ENCODE data around the gene POU4F3. TPM values are rescaled to one million over a fixed set of nuclear protein-coding genes. Genes with fewer than 3 reads are reported as not detected.

The POU4F3 gene
- total RNA-seq, 4 donors from 2014 or later = not detected

DNA sequence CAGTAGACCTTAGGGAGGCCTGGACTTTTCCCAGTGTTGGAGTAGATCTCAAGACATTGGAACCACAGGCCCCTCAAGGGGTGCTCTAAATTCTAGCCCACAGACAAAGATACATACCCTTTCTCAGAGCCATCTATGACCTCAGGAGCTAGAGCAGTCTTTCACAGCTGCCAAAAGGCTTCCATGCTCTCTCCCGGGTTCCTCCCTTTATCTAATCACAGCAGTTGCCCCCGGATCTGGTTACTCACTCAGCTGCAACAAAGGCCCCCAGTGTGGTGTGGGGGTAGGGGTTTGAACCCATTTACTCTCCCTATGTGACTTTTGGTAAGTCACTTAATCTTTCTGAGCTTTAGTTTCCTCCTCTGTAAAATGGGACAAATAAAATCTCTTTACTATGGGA is 27.0 kb downstream of the POU4F3 start:
- DNase-seq = no peak
- Histone ChIP-seq H3K27ac (no peak overlapping the region), H3K9me3 (no peaks in the 10 kb centered on the region), H3K27me3 (no peaks in the 10 kb centered on the region), H3K4me3 (no peak overlapping the region), H3K4me1 (no peaks in the 10 kb centered on the region), H3K36me3 (no peaks in the 10 kb centered on the region)
- intact Hi-C loops (cut with DNase I; ENCODE audit: low total_unique reads) (no loop called here), in situ Hi-C loops (cut with MboI; ENCODE audit: low pct_ligation_motif_present in 1 of 4, low pct_unique_long_range_greater_than_20kb in 1 of 4, low sequenced_read_pairs in 3 of 4) (no loop called here)
- WGBS, 2 donors (ENCODE audit: low coverage in 1 of 2) = 0 to 48% methylated on average over 1 to 2 of the region's 2 CpGs
- no peak for TF ChIP-seq POLR2AphosphoS5 (IDR thresholded peaks at IDR 0.05)
- TF ChIP-seq, protein P1, sequence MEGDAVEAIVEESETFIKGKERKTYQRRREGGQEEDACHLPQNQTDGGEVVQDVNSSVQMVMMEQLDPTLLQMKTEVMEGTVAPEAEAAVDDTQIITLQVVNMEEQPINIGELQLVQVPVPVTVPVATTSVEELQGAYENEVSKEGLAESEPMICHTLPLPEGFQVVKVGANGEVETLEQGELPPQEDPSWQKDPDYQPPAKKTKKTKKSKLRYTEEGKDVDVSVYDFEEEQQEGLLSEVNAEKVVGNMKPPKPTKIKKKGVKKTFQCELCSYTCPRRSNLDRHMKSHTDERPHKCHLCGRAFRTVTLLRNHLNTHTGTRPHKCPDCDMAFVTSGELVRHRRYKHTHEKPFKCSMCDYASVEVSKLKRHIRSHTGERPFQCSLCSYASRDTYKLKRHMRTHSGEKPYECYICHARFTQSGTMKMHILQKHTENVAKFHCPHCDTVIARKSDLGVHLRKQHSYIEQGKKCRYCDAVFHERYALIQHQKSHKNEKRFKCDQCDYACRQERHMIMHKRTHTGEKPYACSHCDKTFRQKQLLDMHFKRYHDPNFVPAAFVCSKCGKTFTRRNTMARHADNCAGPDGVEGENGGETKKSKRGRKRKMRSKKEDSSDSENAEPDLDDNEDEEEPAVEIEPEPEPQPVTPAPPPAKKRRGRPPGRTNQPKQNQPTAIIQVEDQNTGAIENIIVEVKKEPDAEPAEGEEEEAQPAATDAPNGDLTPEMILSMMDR (IDR thresholded peaks at IDR 0.05) = no peak
- TF ChIP-seq POLR2A (IDR thresholded peaks at IDR 0.05) = no peak
- no peak for TF ChIP-seq EP300 (IDR thresholded peaks at IDR 0.05; ENCODE audit: low read depth)

DNA sequence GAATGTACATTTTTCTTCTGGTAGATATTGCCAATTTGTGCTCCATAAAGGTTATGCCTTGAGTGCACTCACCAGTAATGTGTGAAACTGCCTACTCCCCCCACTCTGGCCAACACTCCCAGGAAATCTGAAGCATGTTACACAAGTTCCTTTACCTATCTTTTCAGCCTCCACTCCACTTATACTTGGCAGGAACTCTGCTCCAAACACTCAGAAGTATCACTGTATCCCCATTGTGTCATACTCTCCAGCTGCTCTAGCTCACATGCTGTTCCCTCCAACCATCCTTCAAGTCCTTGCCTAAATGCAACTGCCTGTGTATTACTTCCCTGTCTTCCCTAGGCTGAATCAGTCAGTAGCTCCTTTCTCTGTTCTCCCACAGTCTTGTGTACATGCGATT is 28.3 kb downstream of the POU4F3 start:
- Histone ChIP-seq H3K9me3 (no peaks in the 10 kb centered on the region), H3K36me3 (no peaks in the 10 kb centered on the region), H3K27ac (no peak overlapping the region), H3K27me3 (no peaks in the 10 kb centered on the region), H3K4me1 (no peaks in the 10 kb centered on the region), H3K4me3 (no peak overlapping the region)
- WGBS, 2 donors (ENCODE audit: low coverage in 1 of 2) = 83 to 89% methylated on average over 1 of the region's 1 CpG
- no peak for DNase-seq
- in situ Hi-C loops (cut with MboI; ENCODE audit: low pct_ligation_motif_present in 1 of 4, low pct_unique_long_range_greater_than_20kb in 1 of 4, low sequenced_read_pairs in 3 of 4) (no loop called here), intact Hi-C loops (cut with DNase I; ENCODE audit: low total_unique reads) (no loop called here)
- TF ChIP-seq POLR2A (IDR thresholded peaks at IDR 0.05) = no peak
- TF ChIP-seq POLR2AphosphoS5 (IDR thresholded peaks at IDR 0.05) = no peak
- no peak for TF ChIP-seq EP300 (IDR thresholded peaks at IDR 0.05; ENCODE audit: low read depth)
- TF ChIP-seq, protein P1 (IDR thresholded peaks at IDR 0.05) = no peak

DNA sequence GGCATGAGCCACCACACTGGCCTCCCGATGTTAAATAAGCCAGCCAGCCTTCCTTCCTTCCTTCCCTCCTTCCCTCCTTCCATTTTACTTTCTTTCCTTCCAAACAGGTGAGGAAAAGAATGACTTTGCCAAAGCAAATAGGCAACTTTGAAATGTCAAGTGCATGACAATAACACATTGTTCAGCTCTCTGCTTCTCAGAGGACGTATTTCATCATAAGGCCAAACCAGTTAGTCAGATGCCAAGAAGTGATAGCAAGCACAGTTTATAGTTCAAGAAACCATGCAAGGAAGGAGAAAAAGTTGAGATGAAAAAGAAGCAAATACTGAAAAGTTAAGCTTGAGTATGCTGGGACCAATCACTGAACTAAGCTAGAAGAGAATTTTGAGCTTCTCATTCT is 29.5 kb downstream of the POU4F3 start:
- Histone ChIP-seq H3K9me3 (no peaks in the 10 kb centered on the region), H3K4me3 (no peak overlapping the region), H3K36me3 (no peaks in the 10 kb centered on the region), H3K27me3 (no peaks in the 10 kb centered on the region), H3K4me1 (no peaks in the 10 kb centered on the region), H3K27ac (no peak overlapping the region)
- intact Hi-C loops (cut with DNase I; ENCODE audit: low total_unique reads) (no loop called here), in situ Hi-C loops (cut with MboI; ENCODE audit: low pct_ligation_motif_present in 1 of 4, low pct_unique_long_range_greater_than_20kb in 1 of 4, low sequenced_read_pairs in 3 of 4) (no loop called here)
- TF ChIP-seq POLR2AphosphoS5 (IDR thresholded peaks at IDR 0.05) (no peak), POLR2A (IDR thresholded peaks at IDR 0.05) (no peak), EP300 (IDR thresholded peaks at IDR 0.05; ENCODE audit: low read depth) (no peak)
- TF ChIP-seq, protein P1 (IDR thresholded peaks at IDR 0.05) = no peak
- 0 to 58% methylated on average over 1 to 2 of the region's 2 CpGs for WGBS, 2 donors (ENCODE audit: low coverage in 1 of 2)
- no peak for DNase-seq

DNA sequence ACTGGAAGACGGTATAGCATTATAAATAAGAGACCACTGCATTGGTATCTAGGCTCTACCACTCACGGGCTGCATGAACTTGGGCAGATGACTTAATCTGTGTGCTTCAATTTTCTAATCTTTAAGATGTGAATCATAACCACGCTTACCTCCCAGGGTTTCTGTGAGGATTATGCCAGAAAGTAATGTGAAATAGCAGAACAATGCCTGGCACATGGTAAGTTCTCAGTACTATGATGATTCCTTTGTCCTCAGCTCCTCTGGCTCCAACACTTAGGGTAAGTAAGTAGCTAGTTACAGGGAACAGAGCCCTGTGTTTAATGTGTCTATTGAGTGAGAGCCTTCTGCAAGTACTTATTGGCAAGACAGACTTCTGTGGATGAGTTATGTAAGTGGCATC is 31.1 kb downstream of the POU4F3 start:
- Histone ChIP-seq H3K4me3 (no peak overlapping the region), H3K9me3 (no peaks in the 10 kb centered on the region), H3K27ac (no peak overlapping the region), H3K36me3 (no peaks in the 10 kb centered on the region), H3K4me1 (no peaks in the 10 kb centered on the region), H3K27me3 (no peaks in the 10 kb centered on the region)
- WGBS, 2 donors (ENCODE audit: low coverage in 1 of 2) = 70 to 80% methylated on average over 2 to 3 of the region's 3 CpGs
- DNase-seq = no peak
- in situ Hi-C loops (cut with MboI; ENCODE audit: low pct_ligation_motif_present in 1 of 4, low pct_unique_long_range_greater_than_20kb in 1 of 4, low sequenced_read_pairs in 3 of 4) (no loop called here), intact Hi-C loops (cut with DNase I; ENCODE audit: low total_unique reads) (no loop called here)
- no peak for TF ChIP-seq POLR2AphosphoS5 (IDR thresholded peaks at IDR 0.05)
- no peak for TF ChIP-seq POLR2A (IDR thresholded peaks at IDR 0.05)
- TF ChIP-seq EP300 (IDR thresholded peaks at IDR 0.05; ENCODE audit: low read depth) = no peak
- TF ChIP-seq, protein P1 (IDR thresholded peaks at IDR 0.05) = no peak

Measured in transverse colon (tissue), 4 donors.